Gastrocnemius medialis (tissue), 4 donors: ENCODE results near the gene NPTX1. TPM values are rescaled to one million over a fixed set of nuclear protein-coding genes. Genes with fewer than 3 reads are reported as not detected.
"Not testable (repeated sequence)": the region's sequence is repeated elsewhere in the genome, so short reads cannot be mapped to it uniquely, and the experiment has no call there.

ENCODE experiments used
- ATAC-seq, 2 donors: fragments of 150-250 bp; one replicate each; pipeline ENCODE4 v1.9.1; 2016
- DNase-seq, 2 donors: peaks; one replicate each; pipeline ENCODE4 v3.0.0-alpha.2; 2019
- H3K27ac ChIP-seq, 4 donors: fragments of 200-600 bp; sonication (generic); 1 replicate in 1 of 4; 2 replicates in 3 of 4; pipeline ENCODE4 v1.5.1; 2016 to 2018; ENCODE audit warnings: mild to moderate bottlenecking in 2 of 4, moderate library complexity in 1 of 4
- H3K27me3 ChIP-seq, 3 donors: fragments of 200-600 bp; sonication (generic) in 2 of 3; 1 replicate in 1 of 3; 2 replicates in 2 of 3; pipeline versions ENCODE4 v1.5.1 to v1.6.0; 2016 to 2019; ENCODE audit warnings: mild to moderate bottlenecking in 1 of 3, moderate library complexity in 1 of 3
- H3K36me3 ChIP-seq, 2 donors: fragments of 200-600 bp; sonication (generic) in 1 of 2; one replicate each; pipeline ENCODE4 v1.5.1; 2017 to 2018
- H3K4me1 ChIP-seq, 2 donors: fragments of 200-600 bp; sonication (generic) in 1 of 2; one replicate each; pipeline ENCODE4 v1.5.1; 2016 to 2017; ENCODE audit warnings: mild to moderate bottlenecking in 2 of 2
- H3K4me3 ChIP-seq, 4 donors: fragments of 200-600 bp; sonication (generic) in 3 of 4; 1 replicate in 1 of 4; 2 replicates in 3 of 4; pipeline ENCODE4 v1.5.1; 2016 to 2019; ENCODE audit warnings: mild to moderate bottlenecking in 2 of 4
- H3K9me3 ChIP-seq, 3 donors: fragments of 200-600 bp; sonication (generic) in 2 of 3; 1 replicate in 1 of 3; 2 replicates in 2 of 3; pipeline ENCODE4 v1.5.1; 2016 to 2019
- POLR2A ChIP-seq, 2 donors: fragments of 450-650 bp; IDR thresholded peaks; one replicate each; pipeline ENCODE4 v1.6.1; 2017; ENCODE audit warnings: antibody characterized with exemption in 2 of 2, mild to moderate bottlenecking in 2 of 2, moderate library complexity in 2 of 2
- in situ Hi-C, 4 donors: fragments of 200-750 bp; cut with MboI; loops; one replicate each; pipeline versions ENCODE4 v1.15.0 to v1.8.0; 2017; ENCODE audit warnings: low sequenced_read_pairs in 4 of 4
- intact Hi-C: fragments of 100-400 bp; cut with DNase I; formaldehyde crosslinking; loops from one replicate; pipeline ENCODE4 v1.15.1; 2023; ENCODE audit warnings: low total_unique reads
- total RNA-seq, 4 donors: library from RNA; depleted of rRNA; stranded (reverse); fragments of >200 nt; gene quantifications; one replicate each; pipeline versions ENCODE4 v1.1.0 to v1.2.3, GENCODE V29; 2016
- TF ChIP-seq, protein P1 (sequence below), 5 experiments: fragments of 450-650 bp in 3 of 5; fragments of 200-600 bp in 2 of 5; sonication (generic) in 2 of 5; IDR thresholded peaks in 4 of 5; conservative IDR thresholded peaks in 1 of 5; 1 replicate in 4 of 5; 2 replicates in 1 of 5; pipeline ENCODE4 v1.5.1; 2016 to 2019; ENCODE audit warnings: antibody characterized with exemption in 5 of 5, mild to moderate bottlenecking in 3 of 5, moderate library complexity in 3 of 5

NPTX1 gene
- total RNA-seq, 4 donors from 2014 or later: 0.07 to 2.4 (median 0.21) TPM

- Histone ChIP-seq H3K36me3 (no peaks in the 10 kb centered on the region), H3K27me3 (peaks cover 2 to 13% (median 5%) of the 10 kb centered on the region in 3 donors), H3K9me3 (no peaks in the 10 kb centered on the region), H3K27ac (no peak overlapping the region), H3K4me1 (no peaks in the 10 kb centered on the region), H3K4me3 (no peak overlapping the region)
- in situ Hi-C loops: no loop called here
- no peak for ATAC-seq
- TF ChIP-seq POLR2A (IDR thresholded peaks at IDR 0.05): no peak
- TF ChIP-seq, protein P1, sequence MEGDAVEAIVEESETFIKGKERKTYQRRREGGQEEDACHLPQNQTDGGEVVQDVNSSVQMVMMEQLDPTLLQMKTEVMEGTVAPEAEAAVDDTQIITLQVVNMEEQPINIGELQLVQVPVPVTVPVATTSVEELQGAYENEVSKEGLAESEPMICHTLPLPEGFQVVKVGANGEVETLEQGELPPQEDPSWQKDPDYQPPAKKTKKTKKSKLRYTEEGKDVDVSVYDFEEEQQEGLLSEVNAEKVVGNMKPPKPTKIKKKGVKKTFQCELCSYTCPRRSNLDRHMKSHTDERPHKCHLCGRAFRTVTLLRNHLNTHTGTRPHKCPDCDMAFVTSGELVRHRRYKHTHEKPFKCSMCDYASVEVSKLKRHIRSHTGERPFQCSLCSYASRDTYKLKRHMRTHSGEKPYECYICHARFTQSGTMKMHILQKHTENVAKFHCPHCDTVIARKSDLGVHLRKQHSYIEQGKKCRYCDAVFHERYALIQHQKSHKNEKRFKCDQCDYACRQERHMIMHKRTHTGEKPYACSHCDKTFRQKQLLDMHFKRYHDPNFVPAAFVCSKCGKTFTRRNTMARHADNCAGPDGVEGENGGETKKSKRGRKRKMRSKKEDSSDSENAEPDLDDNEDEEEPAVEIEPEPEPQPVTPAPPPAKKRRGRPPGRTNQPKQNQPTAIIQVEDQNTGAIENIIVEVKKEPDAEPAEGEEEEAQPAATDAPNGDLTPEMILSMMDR (IDR thresholded peaks at IDR 0.05 in 4 of 5, conservative IDR thresholded peaks at IDR 0.05 in 1 of 5): no peak
- DNase-seq: no peak
- intact Hi-C loops: no loop called here
Observed at GRCh38 chr17:80507965-80508364, 31.6 kb upstream of the NPTX1 start.

DNA sequence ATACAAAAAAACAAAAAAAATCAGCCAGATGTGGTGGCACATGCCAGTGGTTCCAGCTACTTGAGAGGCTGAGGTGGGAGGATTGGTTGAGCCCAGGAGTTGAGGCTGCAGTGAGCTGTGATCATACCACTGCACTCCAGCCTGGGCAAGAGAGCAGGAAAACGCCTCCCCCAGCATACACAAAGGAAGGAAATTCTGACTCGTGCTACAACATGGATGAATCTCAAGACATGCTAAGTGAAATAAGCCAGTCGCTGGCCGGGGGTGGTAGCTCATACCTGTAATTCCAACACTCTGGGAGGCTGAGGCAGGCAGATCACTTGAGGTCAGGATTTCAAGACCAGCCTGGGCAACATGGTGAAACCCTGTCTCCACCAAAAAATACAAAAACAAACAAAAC, 30.8 kb upstream of the NPTX1 start:
- DNase-seq, ATAC-seq, H3K9me3 ChIP-seq, H3K27ac ChIP-seq, intact Hi-C loops, H3K4me3 ChIP-seq, in situ Hi-C loops, H3K4me1 ChIP-seq, H3K36me3 ChIP-seq: not testable (repeated sequence)
- H3K27me3 ChIP-seq: peaks cover 2 to 13% (median 11%) of the 10 kb centered on the region in 3 donors

GRCh38 chr17:80504686-80505413, 28.4 kb upstream of the NPTX1 start:
- in situ Hi-C loops: no loop called here

DNA sequence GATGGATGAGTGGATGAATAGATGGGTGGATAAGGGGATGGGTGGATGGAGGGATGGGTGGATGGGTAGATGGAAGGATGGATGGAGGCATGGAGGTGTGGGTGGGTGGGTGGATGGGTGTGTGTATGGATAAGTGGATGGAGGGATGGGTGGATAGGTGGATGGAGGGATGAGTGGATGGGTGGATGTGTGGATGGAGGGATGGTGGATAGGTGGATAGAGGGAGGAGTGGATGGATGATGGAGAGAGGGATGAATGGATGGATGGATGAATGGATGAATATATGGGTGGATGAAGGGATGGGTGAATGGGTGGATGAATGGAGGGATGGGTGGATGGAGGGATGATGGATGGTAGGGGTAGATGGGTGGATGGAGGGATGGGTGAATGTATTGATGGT, 27.5 kb upstream of the NPTX1 start:
- TF ChIP-seq POLR2A (IDR thresholded peaks at IDR 0.05): no peak
- TF ChIP-seq, protein P1 (IDR thresholded peaks at IDR 0.05 in 4 of 5, conservative IDR thresholded peaks at IDR 0.05 in 1 of 5): no peak
- Histone ChIP-seq H3K4me1 (no peaks in the 10 kb centered on the region), H3K36me3 (no peaks in the 10 kb centered on the region), H3K27ac (no peak overlapping the region), H3K4me3 (no peak overlapping the region), H3K27me3 (peaks cover 2 to 6% (median 3%) of the 10 kb centered on the region in 3 donors), H3K9me3 (no peaks in the 10 kb centered on the region)
- intact Hi-C loops (no loop called here), in situ Hi-C loops (no loop called here)
- DNase-seq (no peak), ATAC-seq (no peak)

More at GRCh38 chr17:80504686-80505413, 28.4 kb upstream of the NPTX1 start:
- Histone ChIP-seq H3K4me1 (no peaks in the 10 kb centered on the region), H3K36me3 (no peaks in the 10 kb centered on the region), H3K27ac (no peak overlapping the region), H3K27me3 (peaks cover 2 to 6% (median 3%) of the 10 kb centered on the region in 3 donors), H3K9me3 (no peaks in the 10 kb centered on the region), H3K4me3 (no peak overlapping the region)
- intact Hi-C loops: no loop called here
- DNase-seq (no peak), ATAC-seq (no peak)
- TF ChIP-seq, protein P1 (IDR thresholded peaks at IDR 0.05 in 4 of 5, conservative IDR thresholded peaks at IDR 0.05 in 1 of 5): no peak
- TF ChIP-seq POLR2A (IDR thresholded peaks at IDR 0.05): no peak

GRCh38 chr17:80503031-80503430, 26.6 kb upstream of the NPTX1 start:
- peaks cover 2 to 6% (median 3%) of the 10 kb centered on the region in 3 donors for H3K27me3 ChIP-seq
- H3K4me1 ChIP-seq: peaks cover 0 to 3% of the 10 kb centered on the region in 2 donors
- in situ Hi-C loops (no loop called here), intact Hi-C loops (no loop called here)
- no peak overlapping the region for H3K4me3 ChIP-seq
- DNase-seq (no peak), ATAC-seq (no peak)
- no peaks in the 10 kb centered on the region for H3K9me3 ChIP-seq
- H3K27ac ChIP-seq: no peak overlapping the region
- H3K36me3 ChIP-seq: no peaks in the 10 kb centered on the region
- no peak for TF ChIP-seq POLR2A (IDR thresholded peaks at IDR 0.05)
- TF ChIP-seq, protein P1 (IDR thresholded peaks at IDR 0.05 in 4 of 5, conservative IDR thresholded peaks at IDR 0.05 in 1 of 5): no peak
